Thyroid gland (tissue), 4 donors: ENCODE data around the gene PRMT7. TPM values are rescaled to one million over a fixed set of nuclear protein-coding genes. Genes with fewer than 3 reads are reported as not detected.

Source experiments
- DNase-seq, 2 donors: peaks; one replicate each; pipeline ENCODE4 v3.0.0-alpha.2; 2019
- H3K27ac ChIP-seq, 3 donors: fragments of 200-600 bp; sonication (generic); 1 replicate in 2 of 3; 2 replicates in 1 of 3; pipeline ENCODE4 v1.5.1; 2016 to 2019; ENCODE audit warnings: mild to moderate bottlenecking in 1 of 3, moderate library complexity in 1 of 3
- H3K27me3 ChIP-seq: fragments of 200-600 bp; sonication (generic); one replicate; pipeline ENCODE4 v1.5.1; 2019
- H3K36me3 ChIP-seq, 2 donors: fragments of 200-600 bp; sonication (generic); one replicate each; pipeline ENCODE4 v1.5.1; 2016 to 2019
- H3K4me1 ChIP-seq, 2 donors: fragments of 200-600 bp; sonication (generic); one replicate each; pipeline ENCODE4 v1.5.1; 2017 to 2019
- H3K4me3 ChIP-seq, 3 donors: fragments of 200-600 bp; sonication (generic); replicated peaks in 1 of 3; 1 replicate in 2 of 3; 2 replicates in 1 of 3; pipeline ENCODE4 v1.5.1; 2016; ENCODE audit warnings: mild to moderate bottlenecking in 1 of 3
- H3K9me3 ChIP-seq: fragments of 200-600 bp; sonication (generic); one replicate; pipeline ENCODE4 v1.5.1; 2017
- POLR2A ChIP-seq, 2 donors: fragments of 450-650 bp; IDR thresholded peaks; one replicate each; pipeline ENCODE4 v1.6.1; 2017; ENCODE audit warnings: antibody characterized with exemption in 2 of 2, mild to moderate bottlenecking in 2 of 2, moderate library complexity in 1 of 2
- WGBS, 2 donors: methylation state at CpG; one replicate each; pipeline ENCODE4 v1.1.5; 2017; 5-methylcytosine and 5-hydroxymethylcytosine counted together
- intact Hi-C: fragments of 100-400 bp; cut with DNase I; formaldehyde crosslinking; loops from one replicate; pipeline ENCODE4 v1.15.1; 2023
- total RNA-seq, 4 donors: library from RNA; depleted of rRNA; stranded (reverse); fragments of >200 nt; gene quantifications; one replicate each; pipeline ENCODE4 v1.2.3, GENCODE V29; 2016
- TF ChIP-seq, protein P1 (sequence below), 6 experiments: fragments of 200-600 bp in 3 of 6; fragments of 450-650 bp in 3 of 6; sonication (generic) in 3 of 6; IDR thresholded peaks; one replicate each; pipeline ENCODE4 v1.5.1; 2016 to 2019; ENCODE audit warnings: antibody characterized with exemption in 6 of 6, mild to moderate bottlenecking in 2 of 6, inconsistent platforms in 1 of 6, moderate library complexity in 1 of 6

PRMT7 gene
- total RNA-seq, 4 donors from 2014 or later, result 41.7 to 57.0 (median 46.9) TPM

DNA sequence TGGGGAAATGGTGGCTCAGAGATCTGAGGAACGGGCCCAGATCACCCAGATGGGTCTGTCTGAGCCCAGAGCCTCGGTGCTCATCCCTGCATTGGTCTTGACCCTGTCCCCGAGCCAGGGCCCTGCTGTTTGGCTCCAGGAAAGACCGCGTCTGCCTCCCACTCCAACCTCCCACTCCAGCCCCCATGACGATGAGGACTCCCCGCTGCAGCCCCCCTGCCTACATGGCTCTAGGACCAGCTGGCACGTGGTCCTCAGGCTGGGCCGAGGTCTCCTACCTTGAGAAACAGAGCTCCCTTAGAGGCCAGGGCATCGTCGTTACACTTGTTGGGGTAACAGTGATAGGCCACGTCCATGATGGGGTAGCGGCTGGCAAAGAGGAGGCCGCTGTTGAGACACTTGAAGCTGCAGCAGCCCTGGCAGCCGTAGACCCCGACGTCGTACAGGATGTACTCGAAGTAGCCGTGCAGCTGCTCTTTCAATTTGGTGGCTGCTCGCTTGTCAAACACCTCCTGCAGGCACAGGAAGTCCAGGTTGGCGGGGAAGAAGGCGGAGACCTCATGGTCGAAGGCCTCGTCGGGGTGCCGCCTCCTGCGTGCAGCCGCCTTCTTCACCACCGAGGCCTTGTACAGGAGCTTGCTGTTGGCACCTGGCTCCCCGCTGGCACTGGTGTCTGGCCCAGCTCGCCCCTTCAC, 59.9 kb downstream of the PRMT7 start:
- no peak for DNase-seq
- intact Hi-C loops, result no loop called here

DNA sequence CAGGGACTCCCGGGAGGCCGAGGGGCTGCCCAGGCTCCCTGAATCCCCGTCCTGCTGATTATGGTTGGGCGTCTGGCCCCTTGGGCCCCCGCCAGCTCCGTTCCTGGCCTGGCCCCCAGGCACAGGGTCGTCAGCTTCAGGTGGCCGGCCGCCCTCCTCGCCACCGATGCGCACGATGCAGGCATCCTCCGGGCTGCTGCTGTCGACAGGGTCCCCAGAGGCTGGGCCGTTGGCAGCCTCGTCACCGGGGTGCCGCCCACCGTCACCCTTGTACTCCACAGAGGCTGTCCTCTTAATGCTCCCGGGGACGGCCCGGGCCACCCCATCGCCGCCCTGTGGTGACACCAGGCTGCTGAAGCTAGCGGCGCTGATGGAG, 60.4 kb downstream of the PRMT7 start:
- 88 to 97% methylated on average over 14 to 27 of the region's 27 CpGs for WGBS, 2 donors
- Histone ChIP-seq H3K27me3 (no peaks in the 10 kb centered on the region), H3K36me3 (no peaks in the 10 kb centered on the region), H3K27ac (no peak overlapping the region), H3K4me3 (no peak overlapping the region), H3K4me1 (peaks cover 12 to 20% of the 10 kb centered on the region in 2 donors), H3K9me3 (no peaks in the 10 kb centered on the region)
- DNase-seq, result no peak
- intact Hi-C loops, result no loop called here
- no peak for TF ChIP-seq POLR2A (IDR thresholded peaks at IDR 0.05)
- TF ChIP-seq, protein P1, sequence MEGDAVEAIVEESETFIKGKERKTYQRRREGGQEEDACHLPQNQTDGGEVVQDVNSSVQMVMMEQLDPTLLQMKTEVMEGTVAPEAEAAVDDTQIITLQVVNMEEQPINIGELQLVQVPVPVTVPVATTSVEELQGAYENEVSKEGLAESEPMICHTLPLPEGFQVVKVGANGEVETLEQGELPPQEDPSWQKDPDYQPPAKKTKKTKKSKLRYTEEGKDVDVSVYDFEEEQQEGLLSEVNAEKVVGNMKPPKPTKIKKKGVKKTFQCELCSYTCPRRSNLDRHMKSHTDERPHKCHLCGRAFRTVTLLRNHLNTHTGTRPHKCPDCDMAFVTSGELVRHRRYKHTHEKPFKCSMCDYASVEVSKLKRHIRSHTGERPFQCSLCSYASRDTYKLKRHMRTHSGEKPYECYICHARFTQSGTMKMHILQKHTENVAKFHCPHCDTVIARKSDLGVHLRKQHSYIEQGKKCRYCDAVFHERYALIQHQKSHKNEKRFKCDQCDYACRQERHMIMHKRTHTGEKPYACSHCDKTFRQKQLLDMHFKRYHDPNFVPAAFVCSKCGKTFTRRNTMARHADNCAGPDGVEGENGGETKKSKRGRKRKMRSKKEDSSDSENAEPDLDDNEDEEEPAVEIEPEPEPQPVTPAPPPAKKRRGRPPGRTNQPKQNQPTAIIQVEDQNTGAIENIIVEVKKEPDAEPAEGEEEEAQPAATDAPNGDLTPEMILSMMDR (IDR thresholded peaks at IDR 0.05), result no peak

More for the DNA sequence above, 59.9 kb downstream of the PRMT7 start:
- TF ChIP-seq, protein P1 (IDR thresholded peaks at IDR 0.05), result no peak
- TF ChIP-seq POLR2A (IDR thresholded peaks at IDR 0.05), result no peak
- Histone ChIP-seq H3K4me1 (peaks cover 12 to 20% of the 10 kb centered on the region in 2 donors), H3K27me3 (no peaks in the 10 kb centered on the region), H3K9me3 (no peaks in the 10 kb centered on the region), H3K27ac (no peak overlapping the region), H3K4me3 (no peak overlapping the region), H3K36me3 (no peaks in the 10 kb centered on the region)
- WGBS, 2 donors, result 90 to 92% methylated on average over 24 to 27 of the region's 32 CpGs

DNA sequence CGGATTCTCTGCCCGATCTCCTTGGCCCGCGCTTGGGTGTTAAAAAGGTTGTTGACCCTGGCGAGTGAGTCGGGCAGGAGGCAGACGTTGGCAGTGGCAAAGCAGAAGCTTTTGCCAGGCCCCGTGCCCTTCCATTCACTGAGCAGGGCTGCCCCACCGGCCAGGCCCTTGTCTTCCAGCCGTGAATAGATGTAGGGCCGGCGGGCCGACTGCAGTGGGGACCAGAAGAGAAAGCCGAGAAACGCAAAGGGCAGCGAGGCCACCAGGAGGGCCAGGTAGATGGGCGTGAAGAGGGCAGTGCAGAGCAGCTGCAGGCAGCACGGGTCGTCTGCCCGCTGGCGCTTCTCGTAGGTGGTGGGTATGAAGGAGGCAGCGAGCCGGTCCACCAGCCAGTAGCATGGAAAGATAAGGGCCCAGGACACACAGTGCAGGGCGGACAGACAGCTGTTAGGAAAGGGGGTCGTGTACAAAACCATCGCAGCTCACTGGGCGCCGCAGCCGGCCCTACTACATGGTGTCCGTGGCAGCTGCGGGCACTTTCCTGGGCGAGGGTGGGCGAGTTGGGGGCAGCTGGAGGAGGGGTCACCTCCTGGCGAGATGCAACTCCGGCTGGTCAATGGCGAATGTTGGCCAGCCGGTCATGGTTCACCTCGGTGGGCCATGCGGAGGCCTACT, 61.0 kb downstream of the PRMT7 start:
- no peaks in the 10 kb centered on the region for H3K27me3 ChIP-seq
- H3K4me3 ChIP-seq, result no peak overlapping the region
- 94 to 97% methylated on average over 40 of the region's 40 CpGs for WGBS, 2 donors
- no peaks in the 10 kb centered on the region for H3K36me3 ChIP-seq
- no peak for DNase-seq
- TF ChIP-seq, protein P1 (IDR thresholded peaks at IDR 0.05), result no peak
- no peak for TF ChIP-seq POLR2A (IDR thresholded peaks at IDR 0.05)
- H3K9me3 ChIP-seq, result no peaks in the 10 kb centered on the region
- peaks cover 12 to 17% of the 10 kb centered on the region in 2 donors for H3K4me1 ChIP-seq
- H3K27ac ChIP-seq, result no peak overlapping the region
- intact Hi-C loops, result no loop called here

DNA sequence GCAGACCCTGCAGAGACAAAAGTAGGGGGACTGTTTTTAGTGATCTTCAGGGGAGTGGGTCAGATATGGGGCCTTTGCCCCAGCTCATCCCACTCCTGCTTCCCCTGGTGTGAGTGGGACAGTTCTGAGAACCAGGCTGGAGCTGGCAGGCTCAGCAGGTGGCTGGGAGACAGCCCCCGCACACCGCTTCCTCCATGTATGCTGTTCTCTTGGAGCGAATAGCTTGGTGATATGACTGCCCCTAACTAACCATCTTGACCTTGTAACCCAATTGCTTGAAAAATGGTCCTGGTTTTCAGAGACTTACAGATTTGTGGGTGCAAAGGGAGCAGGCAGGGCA, 61.5 kb downstream of the PRMT7 start:
- no peak for DNase-seq
- H3K27ac ChIP-seq, result no peak overlapping the region
- peaks cover 6 to 13% of the 10 kb centered on the region in 2 donors for H3K4me1 ChIP-seq
- WGBS, 2 donors, result 100% methylated on average over 3 of the region's 3 CpGs
- H3K36me3 ChIP-seq, result no peaks in the 10 kb centered on the region
- no peaks in the 10 kb centered on the region for H3K27me3 ChIP-seq
- no peak for TF ChIP-seq POLR2A (IDR thresholded peaks at IDR 0.05)
- TF ChIP-seq, protein P1 (IDR thresholded peaks at IDR 0.05), result no peak
- intact Hi-C loops, result no loop called here
- H3K9me3 ChIP-seq, result no peaks in the 10 kb centered on the region
- no peak overlapping the region for H3K4me3 ChIP-seq

DNA sequence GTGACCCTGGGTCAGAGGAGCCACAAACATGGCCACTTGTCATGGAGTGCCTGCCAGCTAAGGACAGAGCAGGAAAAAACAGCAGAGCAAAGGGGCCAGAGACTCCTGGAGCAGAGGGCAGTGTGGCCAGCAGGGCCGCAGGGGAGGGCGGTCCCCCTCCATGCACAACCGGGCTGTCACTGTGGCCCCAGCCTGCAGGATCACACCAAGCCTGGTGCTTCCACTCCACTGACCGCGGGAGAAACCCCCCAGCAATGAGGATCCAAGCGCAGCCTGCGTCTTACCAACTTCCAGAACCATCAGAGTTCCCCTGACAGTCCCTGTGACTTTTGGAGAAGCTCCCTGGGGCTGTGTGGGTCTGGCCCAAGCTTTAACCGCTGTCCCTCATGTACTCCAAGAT, 62.0 kb downstream of the PRMT7 start:
- no peak overlapping the region for H3K4me3 ChIP-seq
- DNase-seq, result no peak
- H3K4me1 ChIP-seq, result peaks cover 2 to 13% of the 10 kb centered on the region in 2 donors
- H3K27ac ChIP-seq, result no peak overlapping the region
- H3K9me3 ChIP-seq, result no peaks in the 10 kb centered on the region
- intact Hi-C loops, result no loop called here
- no peaks in the 10 kb centered on the region for H3K27me3 ChIP-seq
- H3K36me3 ChIP-seq, result no peaks in the 10 kb centered on the region
- WGBS, 2 donors, result 83 to 94% methylated on average over 6 of the region's 8 CpGs
- TF ChIP-seq, protein P1 (IDR thresholded peaks at IDR 0.05), result no peak
- no peak for TF ChIP-seq POLR2A (IDR thresholded peaks at IDR 0.05)
